Thyroid gland (tissue), 4 donors: ENCODE data around the gene TMEM256.

Experiments
- CTCF ChIP-seq, 6 experiments: fragments of 200-600 bp in 3 of 6; fragments of 450-650 bp in 3 of 6; sonication (generic) in 3 of 6; IDR thresholded peaks; one replicate each; pipeline ENCODE4 v1.5.1; 2016 to 2019; ENCODE audit warnings: antibody characterized with exemption in 6 of 6, mild to moderate bottlenecking in 2 of 6, inconsistent platforms in 1 of 6, moderate library complexity in 1 of 6
- POLR2A ChIP-seq, 2 donors: fragments of 450-650 bp; IDR thresholded peaks; one replicate each; pipeline ENCODE4 v1.6.1; 2017; ENCODE audit warnings: antibody characterized with exemption in 2 of 2, mild to moderate bottlenecking in 2 of 2, moderate library complexity in 1 of 2

DNA sequence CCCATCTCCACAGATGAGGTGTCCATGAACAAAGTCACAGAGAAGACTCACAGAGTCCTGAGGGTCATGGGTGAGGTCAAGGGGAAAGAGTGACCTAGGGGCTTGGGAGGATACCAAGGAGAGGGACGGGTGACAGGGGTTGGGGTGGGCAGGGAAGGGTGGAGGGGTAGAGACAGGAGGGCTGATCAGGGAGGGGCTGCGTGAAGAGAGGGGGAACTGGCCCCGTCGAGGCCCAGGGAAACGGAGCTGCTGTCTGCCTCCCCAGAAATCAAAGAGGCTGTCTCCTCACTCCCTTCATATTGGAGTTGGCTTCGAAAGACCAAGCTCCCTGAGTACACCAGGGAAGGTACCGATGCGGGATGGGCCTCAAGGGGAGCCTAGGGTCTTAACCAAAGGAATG is 48.3 kb downstream of the TMEM256 start:
- TF ChIP-seq CTCF (IDR thresholded peaks at IDR 0.05) (no peak), POLR2A (IDR thresholded peaks at IDR 0.05) (no peak)
